DOHH2 (cell line): ENCODE data around the gene DNASE2B.

Experiments used
- H3F3A ChIP-seq: fragments of 200-600 bp; sonication (generic), shearing (Covaris generic); 2 replicates; pipeline ENCODE4 v1.6.0; 2016; ENCODE audit warnings: antibody characterized with exemption, mild to moderate bottlenecking; ENCODE audit not compliant: control insufficient read depth, insufficient read depth
- H3K27ac ChIP-seq: fragments of 200-600 bp; sonication (generic); 2 replicates; pipeline ENCODE4 v1.5.1; 2014; ENCODE audit warnings: low read depth, mild to moderate bottlenecking, low read length, moderate library complexity
- H3K27me3 ChIP-seq: fragments of 200-600 bp; sonication (generic); 2 replicates; pipeline ENCODE4 v1.6.1; 2014; ENCODE audit warnings: mild to moderate bottlenecking, low read length, mixed read lengths; ENCODE audit not compliant: control insufficient read depth
- H3K36me3 ChIP-seq: fragments of 200-600 bp; sonication (generic); 2 replicates; pipeline ENCODE4 v1.6.1; 2014; ENCODE audit warnings: mild to moderate bottlenecking, low read length, moderate library complexity, mixed read lengths; ENCODE audit not compliant: control insufficient read depth
- H3K4me1 ChIP-seq: fragments of 200-600 bp; sonication (generic); 2 replicates; pipeline ENCODE4 v1.6.1; 2014; ENCODE audit warnings: mild to moderate bottlenecking, low read length, mixed read lengths; ENCODE audit not compliant: control insufficient read depth
- H3K4me2 ChIP-seq: fragments of 200-600 bp; sonication (generic); 2 replicates; pipeline ENCODE4 v1.6.0; 2014; ENCODE audit warnings: mild to moderate bottlenecking, low read length, moderate library complexity
- H3K4me3 ChIP-seq: fragments of 200-600 bp; sonication (generic); 2 replicates; pipeline ENCODE4 v1.5.1; 2014; ENCODE audit warnings: mild to moderate bottlenecking, low read length, mixed read lengths
- H3K79me2 ChIP-seq: fragments of 200-600 bp; sonication (generic); 2 replicates; pipeline ENCODE4 v1.6.1; 2014; ENCODE audit warnings: mild to moderate bottlenecking, low read length, mixed read lengths; ENCODE audit not compliant: control insufficient read depth
- H3K9me2 ChIP-seq: fragments of 200-600 bp; sonication (generic); replicated peaks from 2 replicates; pipeline ENCODE4 v1.6.1; 2014; ENCODE audit warnings: mild to moderate bottlenecking, low read length, mixed read lengths; ENCODE audit not compliant: control insufficient read depth
- H3K9me3 ChIP-seq: fragments of 200-600 bp; sonication (generic); 2 replicates; pipeline ENCODE4 v1.6.1; 2014; ENCODE audit warnings: antibody characterized with exemption, low read length, mixed read lengths; ENCODE audit not compliant: control insufficient read depth, insufficient read depth
- H4K20me1 ChIP-seq: fragments of 200-600 bp; sonication (generic); 2 replicates; pipeline ENCODE4 v1.6.0; 2014; ENCODE audit warnings: low read depth, mild to moderate bottlenecking, antibody characterized with exemption, low read length, moderate library complexity; ENCODE audit not compliant: control insufficient read depth, insufficient read depth
- CTCF ChIP-seq: fragments of 200-600 bp; sonication (generic); IDR thresholded peaks from one replicate; pipeline ENCODE4 v1.5.1; 2014; ENCODE audit warnings: antibody characterized with exemption, mild to moderate bottlenecking, low read depth, low read length; ENCODE audit not compliant: poor library complexity, severe bottlenecking
- EZH2phosphoT487 ChIP-seq: fragments of 200-600 bp; sonication (generic); IDR thresholded peaks from 2 replicates; pipeline ENCODE4 v1.6.1; 2017; ENCODE audit warnings: borderline replicate concordance, mild to moderate bottlenecking, antibody characterized with exemption, low read length, moderate library complexity, mixed read lengths

The DNASE2B gene

GRCh38 chr1:84367219-84367618, 31.1 kb upstream of the DNASE2B start:
- Histone ChIP-seq H4K20me1 (no peaks in the 10 kb centered on the region), H3K79me2 (no peaks in the 10 kb centered on the region), H3K4me1 (peaks cover 6% of the 10 kb centered on the region; the same call in 1 of the 2 replicates), H3K4me3 (no peak overlapping the region), H3K36me3 (no peaks in the 10 kb centered on the region), H3K27ac (no peak overlapping the region), H3K27me3 (no peaks in the 10 kb centered on the region), H3K9me3 (no peaks in the 10 kb centered on the region), H3K9me2 (no peaks in the 10 kb centered on the region), H3K4me2 (no peak overlapping the region), H3F3A (no peaks in the 10 kb centered on the region)
- TF ChIP-seq EZH2phosphoT487 = no peak
- no peak for TF ChIP-seq CTCF

GRCh38 chr1:84368441-84368840, 29.8 kb upstream of the DNASE2B start:
- no peaks in the 10 kb centered on the region for H3K27me3 ChIP-seq
- no peaks in the 10 kb centered on the region for H3K79me2 ChIP-seq
- H3F3A ChIP-seq = no peaks in the 10 kb centered on the region
- no peaks in the 10 kb centered on the region for H3K36me3 ChIP-seq
- H3K4me3 ChIP-seq = no peak overlapping the region
- H3K9me2 ChIP-seq = no peaks in the 10 kb centered on the region
- H4K20me1 ChIP-seq = no peaks in the 10 kb centered on the region
- no peak overlapping the region for H3K27ac ChIP-seq
- no peaks in the 10 kb centered on the region for H3K9me3 ChIP-seq
- no peak for TF ChIP-seq CTCF
- no peak for TF ChIP-seq EZH2phosphoT487
- H3K4me2 ChIP-seq = no peak overlapping the region
- H3K4me1 ChIP-seq = peaks cover 6% of the 10 kb centered on the region; the same call in 1 of the 2 replicates

- H3K4me2 ChIP-seq = no peak overlapping the region
- no peaks in the 10 kb centered on the region for H3K9me3 ChIP-seq
- no peak for TF ChIP-seq CTCF
- no peak for TF ChIP-seq EZH2phosphoT487
- H3K4me3 ChIP-seq = no peak overlapping the region
- H3K9me2 ChIP-seq = no peaks in the 10 kb centered on the region
- no peaks in the 10 kb centered on the region for H4K20me1 ChIP-seq
- peaks cover 6% of the 10 kb centered on the region; the same call in 1 of the 2 replicates for H3K4me1 ChIP-seq
- no peaks in the 10 kb centered on the region for H3K79me2 ChIP-seq
- no peaks in the 10 kb centered on the region for H3K27me3 ChIP-seq
- no peaks in the 10 kb centered on the region for H3K36me3 ChIP-seq
- no peaks in the 10 kb centered on the region for H3F3A ChIP-seq
- H3K27ac ChIP-seq = no peak overlapping the region
Measured at GRCh38 chr1:84370266-84370665, 28.0 kb upstream of the DNASE2B start.

- H3K36me3 ChIP-seq = no peaks in the 10 kb centered on the region
- H3K9me3 ChIP-seq = no peaks in the 10 kb centered on the region
- H4K20me1 ChIP-seq = no peaks in the 10 kb centered on the region
- no peak overlapping the region for H3K27ac ChIP-seq
- H3K4me1 ChIP-seq = peaks cover 3% of the 10 kb centered on the region; the same call in 1 of the 2 replicates
- H3K4me2 ChIP-seq = no peak overlapping the region
- H3K9me2 ChIP-seq = no peaks in the 10 kb centered on the region
- TF ChIP-seq EZH2phosphoT487 (no peak), CTCF (no peak)
- no peaks in the 10 kb centered on the region for H3F3A ChIP-seq
- H3K27me3 ChIP-seq = no peaks in the 10 kb centered on the region
- H3K79me2 ChIP-seq = no peaks in the 10 kb centered on the region
- H3K4me3 ChIP-seq = no peak overlapping the region
Measured at GRCh38 chr1:84370831-84371394, 27.4 kb upstream of the DNASE2B start.
